K562 (cell line): Measurements from ENCODE around the gene HAUS7. TPM values are rescaled to one million over a fixed set of nuclear protein-coding genes. Genes with fewer than 3 reads are reported as not detected.

Experiments used
- ATAC-seq: fragments of 200-7000 bp; cut with Tn5 transposase; 3 replicates; pipeline ENCODE4 v1.9.1; 2020; ENCODE audit warnings: moderate library complexity
- BruUV-seq: library from RNA; stranded (reverse); fragments of 400-500 nt; replicated peaks from 2 replicates; lab custom pipeline; 2021; lab: Mats Ljungman, UMichigan
- CTCF ChIA-PET: fragments of 300-600 bp; formaldehyde crosslinking; extraction: SDS; loops from one replicate; lab custom pipeline; 2021; ENCODE audit warnings: low intra/inter-chr PET ratio; lab: Yijun Ruan, JAX
- POLR2A ChIA-PET: fragments of 300-600, 350-650 bp; sonication (Branson Sonifier 250); formaldehyde crosslinking; extraction: SDS; loops from one replicate; lab custom pipeline; 2021; ENCODE audit warnings: antibody characterized with exemption, inconsistent platforms; lab: Yijun Ruan, JAX
- DNase-seq, 4 experiments: peaks; one replicate each; pipeline versions ENCODE4 v3.0.0 to v3.0.0-alpha.2; 2011 to 2018; ENCODE audit warnings: low spot score in 3 of 4, mixed read lengths in 3 of 4; ENCODE audit errors: extremely low read depth in 1 of 4
- FAIRE-seq: peaks from 2 replicates; lab custom pipeline; 2011; peaks lifted over from hg19 to GRCh38; lab: Jason Lieb, UNC
- H2AFZ ChIP-seq: 2 replicates; pipeline ENCODE4 v1.6.0; 2011; ENCODE audit warnings: low read depth, low read length, control low read depth, inconsistent platforms
- H3K27ac ChIP-seq: fragments of 200-600 bp; 3 replicates; pipeline ENCODE4 v1.8.0; 2011; ENCODE audit warnings: low read depth, mild to moderate bottlenecking, control low read depth, inconsistent platforms, low read length, moderate library complexity, mixed read lengths; ENCODE audit errors: extremely low read depth
- H3K27me3 ChIP-seq, 2 experiments: fragments of 300-600 bp in 1 of 2; 2 replicates in 1 of 2; 3 replicates in 1 of 2; pipeline versions ENCODE4 v1.6.0 to v1.8.0; 2011; ENCODE audit warnings: inconsistent platforms in 2 of 2, low read length in 2 of 2, mild to moderate bottlenecking in 1 of 2, mixed read lengths in 1 of 2, moderate library complexity in 1 of 2; ENCODE audit not compliant: control insufficient read depth in 2 of 2, insufficient read depth in 2 of 2
- H3K36me3 ChIP-seq: fragments of 300-600 bp; 3 replicates; pipeline ENCODE4 v1.8.0; 2011; ENCODE audit warnings: mild to moderate bottlenecking, low read length, inconsistent platforms; ENCODE audit not compliant: control insufficient read depth, insufficient read depth
- H3K4me1 ChIP-seq, 2 experiments: fragments of 200-600 bp in 1 of 2; replicated peaks in 1 of 2; 2 replicates in 1 of 2; 3 replicates in 1 of 2; pipeline versions ENCODE4 v1.5.1 to v1.8.0; 2011; ENCODE audit warnings: inconsistent platforms in 2 of 2, low read length in 2 of 2, mild to moderate bottlenecking in 1 of 2, mixed read lengths in 1 of 2, moderate library complexity in 1 of 2; ENCODE audit not compliant: control insufficient read depth in 2 of 2, insufficient read depth in 2 of 2
- H3K4me2 ChIP-seq: 2 replicates; pipeline ENCODE4 v1.6.1; 2011; ENCODE audit warnings: low read length, control low read depth, inconsistent platforms, mixed read lengths; ENCODE audit not compliant: insufficient read depth
- H3K4me3 ChIP-seq: fragments of 200-600 bp; sonication (generic), shearing (Covaris generic); 2 replicates; pipeline ENCODE4 v1.5.1; 2016; ENCODE audit warnings: control low read depth, inconsistent platforms
- H3K79me2 ChIP-seq: fragments of 200-600 bp; 3 replicates; pipeline ENCODE4 v1.8.0; 2011; ENCODE audit warnings: low read length, inconsistent platforms; ENCODE audit not compliant: control insufficient read depth, insufficient read depth
- H3K9ac ChIP-seq, 2 experiments: 2 replicates each; pipeline versions ENCODE4 v1.6.0 to v1.6.1; 2011; ENCODE audit warnings: low read depth in 2 of 2, low read length in 2 of 2, control low read depth in 1 of 2, inconsistent platforms in 1 of 2, mild to moderate bottlenecking in 1 of 2, mixed read lengths in 1 of 2; ENCODE audit not compliant: insufficient read depth in 1 of 2
- H3K9me1 ChIP-seq: one replicate; pipeline ENCODE4 v1.6.0; 2011; ENCODE audit warnings: inconsistent platforms, mild to moderate bottlenecking, low read length, moderate library complexity; ENCODE audit not compliant: control insufficient read depth, insufficient read depth
- H3K9me3 ChIP-seq: replicated peaks from 2 replicates; pipeline ENCODE4 v1.5.1; 2011; ENCODE audit warnings: low read depth, low read length, inconsistent platforms; ENCODE audit not compliant: control insufficient read depth, insufficient read depth
- H4K20me1 ChIP-seq: replicated peaks from 2 replicates; pipeline ENCODE4 v1.6.1; 2011; ENCODE audit warnings: low read length, inconsistent platforms, mixed read lengths; ENCODE audit not compliant: control insufficient read depth, insufficient read depth
- BHLHE40 ChIP-seq: IDR thresholded peaks from 2 replicates; pipeline ENCODE4 v1.6.1; 2011; ENCODE audit warnings: low read length, improper control_type of control experiment
- CBFB ChIP-seq: sonication (generic); formaldehyde crosslinking; IDR thresholded peaks from 2 replicates; pipeline ENCODE4 v1.4.0; 2020; ENCODE audit warnings: mild to moderate bottlenecking, missing genetic modification reagents
- CTCF ChIP-seq, 3 experiments: IDR thresholded peaks in 2 of 3; conservative IDR thresholded peaks in 1 of 3; 2 replicates each; pipeline ENCODE4 v1.5.1; 2011 to 2012; ENCODE audit warnings: low read length in 3 of 3, mild to moderate bottlenecking in 3 of 3, control low read depth in 2 of 3, improper control_type of control experiment in 1 of 3, inconsistent platforms in 1 of 3, low read depth in 1 of 3, mixed read lengths in 1 of 3, moderate library complexity in 1 of 3; ENCODE audit not compliant: insufficient read depth in 2 of 3
- EP400 ChIP-seq: fragments of 450-650 bp; IDR thresholded peaks from 2 replicates; pipeline ENCODE4 v1.6.1; 2017; ENCODE audit warnings: antibody characterized with exemption, mild to moderate bottlenecking, moderate library complexity
- FUS ChIP-seq: fragments of 200-400 bp; formaldehyde crosslinking; optimal IDR thresholded peaks from 2 replicates; pipeline ENCODE3; 2017; ENCODE audit warnings: low read depth, low read length
- HDAC1 ChIP-seq, 2 experiments: fragments of 450-650 bp; IDR thresholded peaks; 2 replicates each; pipeline ENCODE4 v1.6.1; 2016 to 2017; ENCODE audit warnings: inconsistent platforms in 1 of 2, mild to moderate bottlenecking in 1 of 2, moderate library complexity in 1 of 2
- KDM1A ChIP-seq, 2 experiments: fragments of 450-650 bp; IDR thresholded peaks; 2 replicates each; pipeline ENCODE4 v1.6.1; 2016; ENCODE audit warnings: mild to moderate bottlenecking in 2 of 2
- KLF13 ChIP-seq: fragments of 450-650 bp; IDR thresholded peaks from 2 replicates; pipeline ENCODE4 v1.6.1; 2016; ENCODE audit warnings: missing genetic modification characterization, low read depth, mild to moderate bottlenecking, missing compliant biosample characterization, moderate library complexity, borderline replicate concordance
- MECOM ChIP-seq: fragments of 250-450 bp; sonication (Bioruptor Pico); IDR thresholded peaks from 2 replicates; pipeline ENCODE4 v1.8.0; 2022; ENCODE audit warnings: inconsistent platforms
- POLR2AphosphoS5 ChIP-seq: IDR thresholded peaks from 2 replicates; pipeline ENCODE4 v1.6.1; 2011; ENCODE audit warnings: mild to moderate bottlenecking, low read depth, low read length, moderate library complexity; ENCODE audit not compliant: control insufficient read depth, insufficient read depth
- U2AF2 ChIP-seq: fragments of 200-400 bp; formaldehyde crosslinking; optimal IDR thresholded peaks from 2 replicates; pipeline ENCODE3; 2017; ENCODE audit warnings: low read depth, mild to moderate bottlenecking, low read length
- ZBTB43 ChIP-seq: sonication (generic); formaldehyde crosslinking; IDR thresholded peaks from 2 replicates; pipeline ENCODE4 v1.8.0; 2023; ENCODE audit warnings: mild to moderate bottlenecking, missing genetic modification reagents
- ZNF133 ChIP-seq: fragments of 250-450 bp; sonication (Bioruptor Pico); IDR thresholded peaks from 2 replicates; pipeline ENCODE4 v1.4.0; 2020; ENCODE audit warnings: mild to moderate bottlenecking
- ZNF134 ChIP-seq: fragments of 250-450 bp; sonication (Bioruptor Pico); conservative IDR thresholded peaks from 2 replicates; pipeline ENCODE4 v1.4.0; 2020
- ZNF165 ChIP-seq: fragments of 250-450 bp; sonication (Bioruptor Pico); IDR thresholded peaks from 2 replicates; pipeline ENCODE4 v1.4.0; 2020; ENCODE audit warnings: borderline replicate concordance
- ZNF695 ChIP-seq: fragments of 450-650 bp; formaldehyde crosslinking; IDR thresholded peaks from 2 replicates; pipeline ENCODE4 v1.4.0; 2020; ENCODE audit warnings: mild to moderate bottlenecking, moderate library complexity
- WGBS: fragments of 100-300 bp; shearing (Covaris generic); methylation state at CpG from one replicate; pipeline ENCODE4 v1.1.6; 2016; ENCODE audit warnings: low coverage, mixed read lengths; ENCODE audit not compliant: insufficient coverage; ENCODE audit errors: missing lambda C conversion rate; 5-methylcytosine and 5-hydroxymethylcytosine counted together
- in situ Hi-C: fragments of 300-500 bp; cut with MboI; formaldehyde crosslinking; loops from 4 replicates; pipeline ENCODE4 v1.15.0; 2018; ENCODE audit warnings: inconsistent platforms, mixed read lengths
- intact Hi-C: fragments of 100-400 bp; cut with micrococcal nuclease; formaldehyde crosslinking; loops from 2 replicates; pipeline ENCODE4 v1.14.2; 2022
- polyA plus RNA-seq, 8 experiments: library from polyadenylated mRNA; depleted of rRNA in 4 of 8; stranded (reverse) in 5 of 8; unstranded in 3 of 8; fragments of >200 nt; fragmentation: Nextera tagmentation in 2 of 8; fragmentation: Illumina TruSeq in 1 of 8; extraction: Ambion mirVana in 2 of 8; extraction: Trizol in 1 of 8; gene quantifications; 2 replicates each; pipeline versions ENCODE4 v1.2.1 to v1.2.3, GENCODE V29; 2011 to 2014; ENCODE audit warnings: inconsistent platforms in 1 of 8, missing spikeins in 1 of 8
- total RNA-seq, 7 experiments: library from RNA; depleted of rRNA in 6 of 7; stranded (reverse); fragments of >200 nt in 6 of 7; fragmentation: Illumina TruSeq in 2 of 7; extraction: Trizol in 2 of 7; gene quantifications; 2 replicates each; pipeline versions ENCODE4 v1.2.1 to v1.2.3, GENCODE V29; 2011 to 2021; ENCODE audit warnings: low replicate concordance in 1 of 7

The HAUS7 gene
- total and polyA plus RNA-seq, 9 of the 15 experiments (the other 6 are each of a cell fraction or from before 2014, with no cell fraction given), result 10.0 to 94.9 (median 48.8) TPM

GRCh38 chrX:153440556-153441135, 29.7 kb downstream of the HAUS7 start (continued):
- TF ChIP-seq CTCF (IDR thresholded peaks at IDR 0.05 in 2 of 3, conservative IDR thresholded peaks at IDR 0.05 in 1 of 3; ENCODE audit: insufficient read depth in 2 of 3, low read depth in 1 of 3, low read length in 3 of 3), result 0 out of 6 replicates have a peak, but pooled peaks of 2 of the 3 experiments have one; percentile 15 to 25
- TF ChIP-seq, all 486 proteins: peak for 1

GRCh38 chrX:153439977-153440376, 30.4 kb downstream of the HAUS7 start:
- TF ChIP-seq FUS (no peak), ZNF134 (no peak), ZNF133 (CRISPR knock-in tag) (no peak), ZBTB43 (peak; percentile 72; the same call in 1 of the 2 replicates), EP400 (no peak), ZNF165 (CRISPR knock-in tag) (no peak), ZNF695 (no peak), POLR2AphosphoS5 (no peak), BHLHE40 (no peak), KDM1A (IDR thresholded peaks at IDR 0.05) (peak in 1 of 2 experiments; percentile 19; a peak in 1 of 4 replicates), MECOM (CRISPR knock-in tag) (no peak), CBFB (CRISPR knock-in tag) (no peak), HDAC1 (IDR thresholded peaks at IDR 0.05) (no peak), KLF13 (tag) (no peak), U2AF2 (no peak)
- POLR2A ChIA-PET, result no interaction called here
- Histone ChIP-seq H3K9me3 (no peaks in the 10 kb centered on the region), H2AFZ (no peak overlapping the region), H3K9me1 (no peaks in the 10 kb centered on the region), H3K79me2 (no peaks in the 10 kb centered on the region), H3K27me3 (peaks cover under 1 to 7% of the 10 kb centered on the region in 2 experiments; a peak in 4 of 5 replicates), H3K9ac (no peak overlapping the region), H4K20me1 (no peaks in the 10 kb centered on the region), H3K4me3 (no peak overlapping the region), H3K4me2 (no peak overlapping the region), H3K4me1 (peaks cover 0 to 18% of the 10 kb centered on the region in 2 experiments; a peak in 2 of 5 replicates), H3K36me3 (no peaks in the 10 kb centered on the region), H3K27ac (no peak overlapping the region)
- DNase-seq, result no peak
- FAIRE-seq, result no peak
- no peak for ATAC-seq
- intact Hi-C loops (loop anchor here (5.0 to 10.0 kb wide), 2 partner anchors 38 to 405 kb away; partner anchors contain the start of gene PNMA6E), in situ Hi-C loops (no loop called here)
- BruUV-seq, result no TSS peak
- 5% methylated on average over 4 of the region's 4 CpGs for WGBS
- CTCF ChIA-PET, result no interaction called here
